ENCODE results near the gene SLC39A13. TPM values are rescaled to one million over a fixed set of nuclear protein-coding genes. Genes with fewer than 3 reads are reported as not detected.

SLC39A13 gene
- 16.7 TPM for total RNA-seq

- Histone ChIP-seq H3K9ac (ENCODE audit: low read depth in 1 of 3, low read length in 3 of 3) (peak within 1 kb of the TSS; percentile 88 to 93 (median 93)), H3K9me3 (ENCODE audit: control insufficient read depth in 3 of 3, low read length in 3 of 3) (no peaks in the 10 kb centered on the region), H3K27me3 (ENCODE audit: control insufficient read depth in 3 of 3, insufficient read depth in 3 of 3, low read length in 3 of 3) (no peaks in the 10 kb centered on the region), H3K36me3 (ENCODE audit: control insufficient read depth in 3 of 3, insufficient read depth in 3 of 3, low read length in 3 of 3) (peaks cover 4 to 17% (median 7%) of the 10 kb centered on the region in 3 donors), H3K27ac (ENCODE audit: low read depth, low read length) (peak within 1 kb of the TSS; percentile 88), H3K4me3 (ENCODE audit: low read length in 3 of 3) (peak within 1 kb of the TSS; percentile 89 to 96 (median 89)), H3K4me1 (ENCODE audit: control insufficient read depth in 3 of 3, insufficient read depth in 3 of 3, low read length in 3 of 3) (peaks cover 27 to 33% (median 30%) of the 10 kb centered on the region in 3 donors)
Observed at GRCh38 chr11:47407746-47408590, at the start of gene SLC39A13. Gene SLC39A13 (plus strand): TSS chr11:47408590. CDS start chr11:47410095, 1,505 bp downstream.

- peaks cover 0 to 12% (median 8%) of the 10 kb centered on the region in 3 donors for H3K36me3 ChIP-seq (ENCODE audit: control insufficient read depth in 3 of 3, insufficient read depth in 3 of 3, low read length in 3 of 3)
- H3K4me3 ChIP-seq (ENCODE audit: low read length in 3 of 3): no peak overlapping the region
- no peaks in the 10 kb centered on the region for H3K9me3 ChIP-seq (ENCODE audit: control insufficient read depth in 3 of 3, low read length in 3 of 3)
- no peak overlapping the region for H3K27ac ChIP-seq (ENCODE audit: low read depth, low read length)
- H3K9ac ChIP-seq (ENCODE audit: low read depth in 1 of 3, low read length in 3 of 3): no peak overlapping the region
- H3K27me3 ChIP-seq (ENCODE audit: control insufficient read depth in 3 of 3, insufficient read depth in 3 of 3, low read length in 3 of 3): no peaks in the 10 kb centered on the region
- peaks cover 0 to 13% (median 6%) of the 10 kb centered on the region in 3 donors for H3K4me1 ChIP-seq (ENCODE audit: control insufficient read depth in 3 of 3, insufficient read depth in 3 of 3, low read length in 3 of 3)
Observed at GRCh38 chr11:47358731-47359051, 49.7 kb upstream of the SLC39A13 start.

GRCh38 chr11:47359162-47359561 is 49.2 kb upstream of the SLC39A13 start:
- Histone ChIP-seq H3K4me3 (ENCODE audit: low read length in 3 of 3) (no peak overlapping the region), H3K27ac (ENCODE audit: low read depth, low read length) (no peak overlapping the region), H3K36me3 (ENCODE audit: control insufficient read depth in 3 of 3, insufficient read depth in 3 of 3, low read length in 3 of 3) (peaks cover 0 to 12% (median 8%) of the 10 kb centered on the region in 3 donors)

GRCh38 chr11:47359586-47359985 is 48.8 kb upstream of the SLC39A13 start:
- no peak overlapping the region for H3K27ac ChIP-seq (ENCODE audit: low read depth, low read length)
- peaks cover 0 to 12% (median 8%) of the 10 kb centered on the region in 3 donors for H3K36me3 ChIP-seq (ENCODE audit: control insufficient read depth in 3 of 3, insufficient read depth in 3 of 3, low read length in 3 of 3)
- no peak overlapping the region for H3K9ac ChIP-seq (ENCODE audit: low read depth in 1 of 3, low read length in 3 of 3)
- H3K27me3 ChIP-seq (ENCODE audit: control insufficient read depth in 3 of 3, insufficient read depth in 3 of 3, low read length in 3 of 3): no peaks in the 10 kb centered on the region
- peaks cover 0 to 8% (median 6%) of the 10 kb centered on the region in 3 donors for H3K4me1 ChIP-seq (ENCODE audit: control insufficient read depth in 3 of 3, insufficient read depth in 3 of 3, low read length in 3 of 3)
- no peaks in the 10 kb centered on the region for H3K9me3 ChIP-seq (ENCODE audit: control insufficient read depth in 3 of 3, low read length in 3 of 3)
- no peak overlapping the region for H3K4me3 ChIP-seq (ENCODE audit: low read length in 3 of 3)

More at GRCh38 chr11:47359162-47359561, 49.2 kb upstream of the SLC39A13 start:
- Histone ChIP-seq H3K9me3 (ENCODE audit: control insufficient read depth in 3 of 3, low read length in 3 of 3) (no peaks in the 10 kb centered on the region), H3K27me3 (ENCODE audit: control insufficient read depth in 3 of 3, insufficient read depth in 3 of 3, low read length in 3 of 3) (no peaks in the 10 kb centered on the region), H3K4me1 (ENCODE audit: control insufficient read depth in 3 of 3, insufficient read depth in 3 of 3, low read length in 3 of 3) (peaks cover 0 to 12% (median 6%) of the 10 kb centered on the region in 3 donors), H3K9ac (ENCODE audit: low read depth in 1 of 3, low read length in 3 of 3) (no peak overlapping the region)

GRCh38 chr11:47360341-47360740 is 48.0 kb upstream of the SLC39A13 start:
- Histone ChIP-seq H3K9ac (ENCODE audit: low read depth in 1 of 3, low read length in 3 of 3) (no peak overlapping the region), H3K36me3 (ENCODE audit: control insufficient read depth in 3 of 3, insufficient read depth in 3 of 3, low read length in 3 of 3) (peaks cover 0 to 12% (median 8%) of the 10 kb centered on the region in 3 donors), H3K4me1 (ENCODE audit: control insufficient read depth in 3 of 3, insufficient read depth in 3 of 3, low read length in 3 of 3) (peaks cover 0 to 7% (median 6%) of the 10 kb centered on the region in 3 donors), H3K4me3 (ENCODE audit: low read length in 3 of 3) (no peak overlapping the region), H3K27ac (ENCODE audit: low read depth, low read length) (no peak overlapping the region), H3K9me3 (ENCODE audit: control insufficient read depth in 3 of 3, low read length in 3 of 3) (no peaks in the 10 kb centered on the region), H3K27me3 (ENCODE audit: control insufficient read depth in 3 of 3, insufficient read depth in 3 of 3, low read length in 3 of 3) (no peaks in the 10 kb centered on the region)

- peaks cover 0 to 6% (median 0%) of the 10 kb centered on the region in 3 donors for H3K4me1 ChIP-seq (ENCODE audit: control insufficient read depth in 3 of 3, insufficient read depth in 3 of 3, low read length in 3 of 3)
Observed at GRCh38 chr11:47361419-47361818, 47.0 kb upstream of the SLC39A13 start.

GRCh38 chr11:47366020-47366490 is 42.3 kb upstream of the SLC39A13 start:
- Histone ChIP-seq H3K36me3 (ENCODE audit: control insufficient read depth in 3 of 3, insufficient read depth in 3 of 3, low read length in 3 of 3) (no peaks in the 10 kb centered on the region), H3K27ac (ENCODE audit: low read depth, low read length) (no peak overlapping the region), H3K9me3 (ENCODE audit: control insufficient read depth in 3 of 3, low read length in 3 of 3) (no peaks in the 10 kb centered on the region), H3K4me3 (ENCODE audit: low read length in 3 of 3) (no peak overlapping the region), H3K4me1 (ENCODE audit: control insufficient read depth in 3 of 3, insufficient read depth in 3 of 3, low read length in 3 of 3) (peaks cover 0 to 3% (median 0%) of the 10 kb centered on the region in 3 donors), H3K27me3 (ENCODE audit: control insufficient read depth in 3 of 3, insufficient read depth in 3 of 3, low read length in 3 of 3) (no peaks in the 10 kb centered on the region), H3K9ac (ENCODE audit: low read depth in 1 of 3, low read length in 3 of 3) (no peak overlapping the region)

More at GRCh38 chr11:47361419-47361818, 47.0 kb upstream of the SLC39A13 start:
- Histone ChIP-seq H3K9ac (ENCODE audit: low read depth in 1 of 3, low read length in 3 of 3) (peak overlapping the region in 1 of 3 donors; percentile 8), H3K27me3 (ENCODE audit: control insufficient read depth in 3 of 3, insufficient read depth in 3 of 3, low read length in 3 of 3) (no peaks in the 10 kb centered on the region), H3K4me3 (ENCODE audit: low read length in 3 of 3) (no peak overlapping the region), H3K27ac (ENCODE audit: low read depth, low read length) (no peak overlapping the region), H3K9me3 (ENCODE audit: control insufficient read depth in 3 of 3, low read length in 3 of 3) (no peaks in the 10 kb centered on the region), H3K36me3 (ENCODE audit: control insufficient read depth in 3 of 3, insufficient read depth in 3 of 3, low read length in 3 of 3) (peaks cover 0 to 10% (median 8%) of the 10 kb centered on the region in 3 donors)

GRCh38 chr11:47369676-47370075 is 38.7 kb upstream of the SLC39A13 start:
- Histone ChIP-seq H3K27me3 (ENCODE audit: control insufficient read depth in 3 of 3, insufficient read depth in 3 of 3, low read length in 3 of 3) (no peaks in the 10 kb centered on the region), H3K9me3 (ENCODE audit: control insufficient read depth in 3 of 3, low read length in 3 of 3) (no peaks in the 10 kb centered on the region), H3K4me3 (ENCODE audit: low read length in 3 of 3) (no peak overlapping the region), H3K9ac (ENCODE audit: low read depth in 1 of 3, low read length in 3 of 3) (no peak overlapping the region), H3K4me1 (ENCODE audit: control insufficient read depth in 3 of 3, insufficient read depth in 3 of 3, low read length in 3 of 3) (peaks cover 0 to 3% (median 2%) of the 10 kb centered on the region in 3 donors), H3K27ac (ENCODE audit: low read depth, low read length) (no peak overlapping the region), H3K36me3 (ENCODE audit: control insufficient read depth in 3 of 3, insufficient read depth in 3 of 3, low read length in 3 of 3) (no peaks in the 10 kb centered on the region)

GRCh38 chr11:47372422-47372821 is 36.0 kb upstream of the SLC39A13 start:
- H3K4me1 ChIP-seq (ENCODE audit: control insufficient read depth in 3 of 3, insufficient read depth in 3 of 3, low read length in 3 of 3): peaks cover 0 to 3% (median 2%) of the 10 kb centered on the region in 3 donors
- H3K4me3 ChIP-seq (ENCODE audit: low read length in 3 of 3): no peak overlapping the region
- no peaks in the 10 kb centered on the region for H3K27me3 ChIP-seq (ENCODE audit: control insufficient read depth in 3 of 3, insufficient read depth in 3 of 3, low read length in 3 of 3)
- no peaks in the 10 kb centered on the region for H3K9me3 ChIP-seq (ENCODE audit: control insufficient read depth in 3 of 3, low read length in 3 of 3)
- H3K9ac ChIP-seq (ENCODE audit: low read depth in 1 of 3, low read length in 3 of 3): no peak overlapping the region
- no peaks in the 10 kb centered on the region for H3K36me3 ChIP-seq (ENCODE audit: control insufficient read depth in 3 of 3, insufficient read depth in 3 of 3, low read length in 3 of 3)
- H3K27ac ChIP-seq (ENCODE audit: low read depth, low read length): no peak overlapping the region

Data from skeletal muscle tissue (tissue), 4 donors.